HUDEP-2 (cell line): ENCODE results near the gene FBXL17.
"Not testable (repeated sequence)": the region's sequence is repeated elsewhere in the genome, so short reads cannot be mapped to it uniquely, and the experiment has no call there.

Source experiments
- DNase-seq, 76 experiments: peaks; one replicate each; lab custom pipeline; 2025; ENCODE audit not compliant: unreplicated experiment in 76 of 76; lab: John Stamatoyannopoulos, UW

The FBXL17 gene

GRCh38 chr5:108315829-108316228 lies 66.1 kb downstream of the FBXL17 start:
- DNase-seq: no peak

GRCh38 chr5:108312258-108312657 lies 69.6 kb downstream of the FBXL17 start:
- DNase-seq: no peak

GRCh38 chr5:108311682-108312081 lies 70.2 kb downstream of the FBXL17 start:
- DNase-seq: no peak

- DNase-seq: no peak
These were observed 78.3 kb downstream of the FBXL17 start for GRCh38 chr5:108303611-108304010.

- no peak for DNase-seq
These were observed 78.8 kb downstream of the FBXL17 start for GRCh38 chr5:108303086-108303485.

GRCh38 chr5:108297042-108297601 lies 84.8 kb downstream of the FBXL17 start:
- no peak for DNase-seq

GRCh38 chr5:108295578-108296368 lies 86.1 kb downstream of the FBXL17 start:
- no peak for DNase-seq

GRCh38 chr5:108280960-108281569 lies 100.8 kb downstream of the FBXL17 start:
- DNase-seq: no peak

GRCh38 chr5:108280248-108280647 lies 101.7 kb downstream of the FBXL17 start:
- no peak for DNase-seq

GRCh38 chr5:108278285-108279240 lies 103.3 kb downstream of the FBXL17 start:
- no peak for DNase-seq

- no peak for DNase-seq
These were observed 105.5 kb downstream of the FBXL17 start for GRCh38 chr5:108276187-108277050.

- DNase-seq: not testable (repeated sequence)
These were observed 107.8 kb downstream of the FBXL17 start for GRCh38 chr5:108274080-108274479.

GRCh38 chr5:108271127-108271526 lies 110.8 kb downstream of the FBXL17 start:
- DNase-seq: peak in 52 of 76 experiments; percentile 0 to 85 (median 53)

- DNase-seq: no peak
These were observed 115.7 kb downstream of the FBXL17 start for GRCh38 chr5:108266242-108266641.

- no peak for DNase-seq
These were observed 117.4 kb downstream of the FBXL17 start for GRCh38 chr5:108264533-108264932.

- DNase-seq: no peak
These were observed 118.6 kb downstream of the FBXL17 start for GRCh38 chr5:108263338-108263737.

- DNase-seq: no peak
These were observed 121.1 kb downstream of the FBXL17 start for GRCh38 chr5:108260858-108261170.

GRCh38 chr5:108260117-108260857 lies 121.6 kb downstream of the FBXL17 start:
- DNase-seq: peak in 69 of 76 experiments; percentile 12 to 84 (median 54)

- DNase-seq: no peak
These were observed 122.6 kb downstream of the FBXL17 start for GRCh38 chr5:108259306-108259705.
